K562 (cell line): ENCODE data around the gene MLANA. TPM values are rescaled to one million over a fixed set of nuclear protein-coding genes. Genes with fewer than 3 reads are reported as not detected.

Experiments used
- ATAC-seq: fragments of 200-7000 bp; cut with Tn5 transposase; 3 replicates; pipeline ENCODE4 v1.9.1; 2020; ENCODE audit warnings: moderate library complexity
- BruUV-seq: library from RNA; stranded (reverse); fragments of 400-500 nt; replicated peaks from 2 replicates; lab custom pipeline; 2021; lab: Mats Ljungman, UMichigan
- CTCF ChIA-PET: fragments of 300-600 bp; formaldehyde crosslinking; extraction: SDS; loops from one replicate; lab custom pipeline; 2021; ENCODE audit warnings: low intra/inter-chr PET ratio; lab: Yijun Ruan, JAX
- POLR2A ChIA-PET: fragments of 300-600, 350-650 bp; sonication (Branson Sonifier 250); formaldehyde crosslinking; extraction: SDS; loops from one replicate; lab custom pipeline; 2021; ENCODE audit warnings: antibody characterized with exemption, inconsistent platforms; lab: Yijun Ruan, JAX
- DNase-seq, 4 experiments: peaks; one replicate each; pipeline versions ENCODE4 v3.0.0 to v3.0.0-alpha.2; 2011 to 2018; ENCODE audit warnings: low spot score in 3 of 4, mixed read lengths in 3 of 4; ENCODE audit errors: extremely low read depth in 1 of 4
- FAIRE-seq: peaks from 2 replicates; lab custom pipeline; 2011; peaks lifted over from hg19 to GRCh38; lab: Jason Lieb, UNC
- H2AFZ ChIP-seq: 2 replicates; pipeline ENCODE4 v1.6.0; 2011; ENCODE audit warnings: low read depth, low read length, control low read depth, inconsistent platforms
- H3K27ac ChIP-seq: fragments of 200-600 bp; 3 replicates; pipeline ENCODE4 v1.8.0; 2011; ENCODE audit warnings: low read depth, mild to moderate bottlenecking, control low read depth, inconsistent platforms, low read length, moderate library complexity, mixed read lengths; ENCODE audit errors: extremely low read depth
- H3K27me3 ChIP-seq, 2 experiments: fragments of 300-600 bp in 1 of 2; 2 replicates in 1 of 2; 3 replicates in 1 of 2; pipeline versions ENCODE4 v1.6.0 to v1.8.0; 2011; ENCODE audit warnings: inconsistent platforms in 2 of 2, low read length in 2 of 2, mild to moderate bottlenecking in 1 of 2, mixed read lengths in 1 of 2, moderate library complexity in 1 of 2; ENCODE audit not compliant: control insufficient read depth in 2 of 2, insufficient read depth in 2 of 2
- H3K36me3 ChIP-seq: fragments of 300-600 bp; 3 replicates; pipeline ENCODE4 v1.8.0; 2011; ENCODE audit warnings: mild to moderate bottlenecking, low read length, inconsistent platforms; ENCODE audit not compliant: control insufficient read depth, insufficient read depth
- H3K4me1 ChIP-seq, 2 experiments: fragments of 200-600 bp in 1 of 2; replicated peaks in 1 of 2; 2 replicates in 1 of 2; 3 replicates in 1 of 2; pipeline versions ENCODE4 v1.5.1 to v1.8.0; 2011; ENCODE audit warnings: inconsistent platforms in 2 of 2, low read length in 2 of 2, mild to moderate bottlenecking in 1 of 2, mixed read lengths in 1 of 2, moderate library complexity in 1 of 2; ENCODE audit not compliant: control insufficient read depth in 2 of 2, insufficient read depth in 2 of 2
- H3K4me2 ChIP-seq: 2 replicates; pipeline ENCODE4 v1.6.1; 2011; ENCODE audit warnings: low read length, control low read depth, inconsistent platforms, mixed read lengths; ENCODE audit not compliant: insufficient read depth
- H3K4me3 ChIP-seq: fragments of 200-600 bp; sonication (generic), shearing (Covaris generic); 2 replicates; pipeline ENCODE4 v1.5.1; 2016; ENCODE audit warnings: control low read depth, inconsistent platforms
- H3K79me2 ChIP-seq: fragments of 200-600 bp; 3 replicates; pipeline ENCODE4 v1.8.0; 2011; ENCODE audit warnings: low read length, inconsistent platforms; ENCODE audit not compliant: control insufficient read depth, insufficient read depth
- H3K9ac ChIP-seq, 2 experiments: 2 replicates each; pipeline versions ENCODE4 v1.6.0 to v1.6.1; 2011; ENCODE audit warnings: low read depth in 2 of 2, low read length in 2 of 2, control low read depth in 1 of 2, inconsistent platforms in 1 of 2, mild to moderate bottlenecking in 1 of 2, mixed read lengths in 1 of 2; ENCODE audit not compliant: insufficient read depth in 1 of 2
- H3K9me1 ChIP-seq: one replicate; pipeline ENCODE4 v1.6.0; 2011; ENCODE audit warnings: inconsistent platforms, mild to moderate bottlenecking, low read length, moderate library complexity; ENCODE audit not compliant: control insufficient read depth, insufficient read depth
- H3K9me3 ChIP-seq: replicated peaks from 2 replicates; pipeline ENCODE4 v1.5.1; 2011; ENCODE audit warnings: low read depth, low read length, inconsistent platforms; ENCODE audit not compliant: control insufficient read depth, insufficient read depth
- H4K20me1 ChIP-seq: replicated peaks from 2 replicates; pipeline ENCODE4 v1.6.1; 2011; ENCODE audit warnings: low read length, inconsistent platforms, mixed read lengths; ENCODE audit not compliant: control insufficient read depth, insufficient read depth
- BCL6 ChIP-seq: fragments of 250-450 bp; sonication (Bioruptor Pico); IDR thresholded peaks from 2 replicates; pipeline ENCODE4 v1.4.0; 2020
- FOXM1 ChIP-seq, 2 experiments: fragments of 450-650 bp in 1 of 2; sonication (generic) in 1 of 2; formaldehyde crosslinking in 1 of 2; IDR thresholded peaks; 2 replicates each; pipeline versions ENCODE4 v1.6.1 to v1.9.0; 2017 to 2022; ENCODE audit warnings: low read depth in 2 of 2, mild to moderate bottlenecking in 2 of 2, missing genetic modification reagents in 1 of 2, moderate library complexity in 1 of 2
- POLR2G ChIP-seq: fragments of 200-400 bp; formaldehyde crosslinking; IDR thresholded peaks from 2 replicates; pipeline ENCODE4 v1.6.1; 2017; ENCODE audit warnings: low read depth, mild to moderate bottlenecking, antibody characterized with exemption, low read length, moderate library complexity
- ZNF165 ChIP-seq: fragments of 250-450 bp; sonication (Bioruptor Pico); IDR thresholded peaks from 2 replicates; pipeline ENCODE4 v1.4.0; 2020; ENCODE audit warnings: borderline replicate concordance
- ZNF77 ChIP-seq: fragments of 250-450 bp; sonication (Bioruptor Pico); IDR thresholded peaks from 2 replicates; pipeline ENCODE4 v1.5.0; 2020
- WGBS: fragments of 100-300 bp; shearing (Covaris generic); methylation state at CpG from one replicate; pipeline ENCODE4 v1.1.6; 2016; ENCODE audit warnings: low coverage, mixed read lengths; ENCODE audit not compliant: insufficient coverage; ENCODE audit errors: missing lambda C conversion rate; 5-methylcytosine and 5-hydroxymethylcytosine counted together
- in situ Hi-C: fragments of 300-500 bp; cut with MboI; formaldehyde crosslinking; loops from 4 replicates; pipeline ENCODE4 v1.15.0; 2018; ENCODE audit warnings: inconsistent platforms, mixed read lengths
- intact Hi-C: fragments of 100-400 bp; cut with micrococcal nuclease; formaldehyde crosslinking; loops from 2 replicates; pipeline ENCODE4 v1.14.2; 2022
- polyA plus RNA-seq, 8 experiments: library from polyadenylated mRNA; depleted of rRNA in 4 of 8; stranded (reverse) in 5 of 8; unstranded in 3 of 8; fragments of >200 nt; fragmentation: Nextera tagmentation in 2 of 8; fragmentation: Illumina TruSeq in 1 of 8; extraction: Ambion mirVana in 2 of 8; extraction: Trizol in 1 of 8; gene quantifications; 2 replicates each; pipeline versions ENCODE4 v1.2.1 to v1.2.3, GENCODE V29; 2011 to 2014; ENCODE audit warnings: inconsistent platforms in 1 of 8, missing spikeins in 1 of 8
- total RNA-seq, 7 experiments: library from RNA; depleted of rRNA in 6 of 7; stranded (reverse); fragments of >200 nt in 6 of 7; fragmentation: Illumina TruSeq in 2 of 7; extraction: Trizol in 2 of 7; gene quantifications; 2 replicates each; pipeline versions ENCODE4 v1.2.1 to v1.2.3, GENCODE V29; 2011 to 2021; ENCODE audit warnings: low replicate concordance in 1 of 7
- TF ChIP-seq, protein P1 (sequence below): sonication (generic); formaldehyde crosslinking; IDR thresholded peaks from 2 replicates; pipeline ENCODE4 v1.8.0; 2022; ENCODE audit warnings: mild to moderate bottlenecking, missing genetic modification reagents
- TF ChIP-seq, protein P2 (sequence below): fragments of 250-450 bp; sonication (Bioruptor Pico); IDR thresholded peaks from 2 replicates; pipeline ENCODE4 v1.5.0; 2021; ENCODE audit warnings: mild to moderate bottlenecking, borderline replicate concordance

MLANA gene
- total and polyA plus RNA-seq, 9 of the 15 experiments (the other 6 are each of a cell fraction or from before 2014, with no cell fraction given) = not detected

DNA sequence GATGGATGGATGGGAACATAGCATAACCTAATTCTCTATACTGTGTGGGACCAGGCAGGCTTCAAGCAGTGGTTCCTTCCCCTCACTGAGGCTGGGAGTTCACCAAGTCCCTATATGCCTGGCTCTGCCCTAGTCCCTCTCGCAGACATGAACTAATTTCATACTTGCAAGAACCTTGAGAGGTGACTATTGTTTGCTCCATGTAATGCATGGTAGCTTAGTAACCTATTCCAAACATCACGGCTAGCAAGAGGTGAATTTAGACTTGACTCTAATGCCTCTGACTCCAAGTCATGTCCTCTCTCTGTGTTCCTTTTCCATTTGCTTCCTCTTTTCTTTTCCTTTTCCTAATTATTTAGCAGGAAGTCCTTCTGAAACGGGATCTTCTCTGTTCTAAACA is 31.9 kb upstream of the MLANA start (continued):
- TF ChIP-seq, protein P1, sequence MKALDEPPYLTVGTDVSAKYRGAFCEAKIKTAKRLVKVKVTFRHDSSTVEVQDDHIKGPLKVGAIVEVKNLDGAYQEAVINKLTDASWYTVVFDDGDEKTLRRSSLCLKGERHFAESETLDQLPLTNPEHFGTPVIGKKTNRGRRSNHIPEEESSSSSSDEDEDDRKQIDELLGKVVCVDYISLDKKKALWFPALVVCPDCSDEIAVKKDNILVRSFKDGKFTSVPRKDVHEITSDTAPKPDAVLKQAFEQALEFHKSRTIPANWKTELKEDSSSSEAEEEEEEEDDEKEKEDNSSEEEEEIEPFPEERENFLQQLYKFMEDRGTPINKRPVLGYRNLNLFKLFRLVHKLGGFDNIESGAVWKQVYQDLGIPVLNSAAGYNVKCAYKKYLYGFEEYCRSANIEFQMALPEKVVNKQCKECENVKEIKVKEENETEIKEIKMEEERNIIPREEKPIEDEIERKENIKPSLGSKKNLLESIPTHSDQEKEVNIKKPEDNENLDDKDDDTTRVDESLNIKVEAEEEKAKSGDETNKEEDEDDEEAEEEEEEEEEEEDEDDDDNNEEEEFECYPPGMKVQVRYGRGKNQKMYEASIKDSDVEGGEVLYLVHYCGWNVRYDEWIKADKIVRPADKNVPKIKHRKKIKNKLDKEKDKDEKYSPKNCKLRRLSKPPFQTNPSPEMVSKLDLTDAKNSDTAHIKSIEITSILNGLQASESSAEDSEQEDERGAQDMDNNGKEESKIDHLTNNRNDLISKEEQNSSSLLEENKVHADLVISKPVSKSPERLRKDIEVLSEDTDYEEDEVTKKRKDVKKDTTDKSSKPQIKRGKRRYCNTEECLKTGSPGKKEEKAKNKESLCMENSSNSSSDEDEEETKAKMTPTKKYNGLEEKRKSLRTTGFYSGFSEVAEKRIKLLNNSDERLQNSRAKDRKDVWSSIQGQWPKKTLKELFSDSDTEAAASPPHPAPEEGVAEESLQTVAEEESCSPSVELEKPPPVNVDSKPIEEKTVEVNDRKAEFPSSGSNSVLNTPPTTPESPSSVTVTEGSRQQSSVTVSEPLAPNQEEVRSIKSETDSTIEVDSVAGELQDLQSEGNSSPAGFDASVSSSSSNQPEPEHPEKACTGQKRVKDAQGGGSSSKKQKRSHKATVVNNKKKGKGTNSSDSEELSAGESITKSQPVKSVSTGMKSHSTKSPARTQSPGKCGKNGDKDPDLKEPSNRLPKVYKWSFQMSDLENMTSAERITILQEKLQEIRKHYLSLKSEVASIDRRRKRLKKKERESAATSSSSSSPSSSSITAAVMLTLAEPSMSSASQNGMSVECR (CRISPR knock-in tag) = no peak
- TF ChIP-seq POLR2G = no peak
- TF ChIP-seq ZNF77 (CRISPR knock-in tag) = no peak
- no peak for TF ChIP-seq ZNF165 (CRISPR knock-in tag)

DNA sequence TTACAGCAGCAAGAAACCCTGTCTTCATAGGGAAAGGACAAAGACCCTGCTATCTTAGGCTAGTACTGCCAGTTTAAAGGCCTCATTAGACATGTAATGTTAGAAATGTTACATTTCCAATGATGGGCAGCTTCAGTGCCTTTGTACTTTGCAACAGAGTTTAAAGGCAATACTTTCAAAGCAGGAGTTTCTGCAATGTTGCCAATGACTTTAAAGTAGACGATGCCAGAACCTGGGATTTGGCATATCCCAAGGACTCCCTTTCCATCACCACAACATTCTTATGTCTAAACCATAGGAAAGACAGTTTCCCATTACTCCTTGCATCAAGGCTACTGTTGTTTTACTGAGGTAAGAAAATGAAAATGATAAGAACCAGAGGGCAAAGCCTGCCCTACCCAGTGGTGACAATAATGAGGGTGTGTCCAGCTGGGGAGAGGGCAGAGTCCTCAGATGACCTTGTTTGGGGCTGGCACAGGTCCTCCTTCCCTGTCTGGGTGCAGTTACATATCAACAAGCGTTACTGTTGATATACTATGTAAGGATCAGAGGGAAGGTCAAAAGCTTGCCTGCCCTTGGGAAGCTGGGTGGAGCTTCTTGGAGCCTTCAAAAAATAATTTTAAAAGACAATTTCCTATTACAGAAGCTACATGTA is 27.5 kb upstream of the MLANA start:
- TF ChIP-seq BCL6 (CRISPR knock-in tag) (no peak), FOXM1 (IDR thresholded peaks at IDR 0.05; ENCODE audit: low read depth) (no peak), FOXM1 (CRISPR knock-in tag; IDR thresholded peaks at IDR 0.05; ENCODE audit: low read depth) (no peak)
- TF ChIP-seq, protein P2, sequence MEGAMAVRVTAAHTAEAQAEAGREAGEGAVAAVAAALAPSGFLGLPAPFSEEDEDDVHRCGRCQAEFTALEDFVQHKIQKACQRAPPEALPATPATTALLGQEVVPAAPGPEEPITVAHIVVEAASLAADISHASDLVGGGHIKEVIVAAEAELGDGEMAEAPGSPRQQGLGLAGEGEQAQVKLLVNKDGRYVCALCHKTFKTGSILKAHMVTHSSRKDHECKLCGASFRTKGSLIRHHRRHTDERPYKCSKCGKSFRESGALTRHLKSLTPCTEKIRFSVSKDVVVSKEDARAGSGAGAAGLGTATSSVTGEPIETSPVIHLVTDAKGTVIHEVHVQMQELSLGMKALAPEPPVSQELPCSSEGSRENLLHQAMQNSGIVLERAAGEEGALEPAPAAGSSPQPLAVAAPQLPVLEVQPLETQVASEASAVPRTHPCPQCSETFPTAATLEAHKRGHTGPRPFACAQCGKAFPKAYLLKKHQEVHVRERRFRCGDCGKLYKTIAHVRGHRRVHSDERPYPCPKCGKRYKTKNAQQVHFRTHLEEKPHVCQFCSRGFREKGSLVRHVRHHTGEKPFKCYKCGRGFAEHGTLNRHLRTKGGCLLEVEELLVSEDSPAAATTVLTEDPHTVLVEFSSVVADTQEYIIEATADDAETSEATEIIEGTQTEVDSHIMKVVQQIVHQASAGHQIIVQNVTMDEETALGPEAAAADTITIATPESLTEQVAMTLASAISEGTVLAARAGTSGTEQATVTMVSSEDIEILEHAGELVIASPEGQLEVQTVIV (CRISPR knock-in tag) = no peak
- DNase-seq (no peak), ATAC-seq (no peak), FAIRE-seq (no peak)
- Histone ChIP-seq H2AFZ (no peak overlapping the region), H3K79me2 (no peaks in the 10 kb centered on the region), H4K20me1 (no peaks in the 10 kb centered on the region), H3K27ac (no peak overlapping the region), H3K4me1 (no peaks in the 10 kb centered on the region), H3K9me1 (no peaks in the 10 kb centered on the region), H3K4me3 (no peak overlapping the region), H3K27me3 (no peaks in the 10 kb centered on the region), H3K9me3 (no peaks in the 10 kb centered on the region), H3K9ac (no peak overlapping the region), H3K36me3 (no peaks in the 10 kb centered on the region), H3K4me2 (no peak overlapping the region)
- ChIA-PET CTCF (no interaction called here), POLR2A (interaction anchor here (0.9 to 1.4 kb wide), 2 partner anchors 9 to 24 kb away, joined by 3 read pairs; no protein-coding TSS in a partner anchor)
- no TSS peak for BruUV-seq
- intact Hi-C loops = no loop called here
- in situ Hi-C loops = no loop called here
- WGBS = 28% methylated on average over 2 of the region's 2 CpGs
